Measurements from ENCODE around the gene IL10RB.
"Not testable (repeated sequence)": the region's sequence is repeated elsewhere in the genome, so short reads cannot be mapped to it uniquely, and the experiment has no call there.

DNA sequence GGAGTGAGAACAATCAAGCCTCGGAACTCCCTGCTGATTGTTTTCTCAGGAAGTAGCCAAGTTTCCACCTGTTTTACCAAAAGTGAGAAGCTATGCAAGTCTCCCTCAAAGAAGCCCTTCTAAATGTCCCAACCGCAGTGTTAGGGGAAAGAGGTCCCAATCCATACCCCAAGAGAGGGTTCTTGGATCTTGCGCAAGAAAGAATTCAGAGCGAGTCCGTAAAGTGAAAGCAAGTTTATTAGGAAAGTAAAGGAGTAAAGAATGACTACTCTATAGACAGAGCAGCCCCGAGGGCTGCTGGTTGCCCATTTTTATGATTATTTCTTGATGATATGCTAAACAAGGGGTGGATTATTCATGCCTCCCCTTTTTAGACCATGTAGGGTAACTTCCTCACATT is 12.8 kb upstream of the IL10RB start:
- TF ChIP-seq BHLHE40 (IDR thresholded peaks at IDR 0.05; ENCODE audit: low read depth, low read length); EHMT2 (IDR thresholded peaks at IDR 0.05; ENCODE audit: low read depth); REST (IDR thresholded peaks at IDR 0.05); POLR2A (IDR thresholded peaks at IDR 0.05; ENCODE audit: low read length): not testable (repeated sequence)
- TF ChIP-seq, protein P1, sequence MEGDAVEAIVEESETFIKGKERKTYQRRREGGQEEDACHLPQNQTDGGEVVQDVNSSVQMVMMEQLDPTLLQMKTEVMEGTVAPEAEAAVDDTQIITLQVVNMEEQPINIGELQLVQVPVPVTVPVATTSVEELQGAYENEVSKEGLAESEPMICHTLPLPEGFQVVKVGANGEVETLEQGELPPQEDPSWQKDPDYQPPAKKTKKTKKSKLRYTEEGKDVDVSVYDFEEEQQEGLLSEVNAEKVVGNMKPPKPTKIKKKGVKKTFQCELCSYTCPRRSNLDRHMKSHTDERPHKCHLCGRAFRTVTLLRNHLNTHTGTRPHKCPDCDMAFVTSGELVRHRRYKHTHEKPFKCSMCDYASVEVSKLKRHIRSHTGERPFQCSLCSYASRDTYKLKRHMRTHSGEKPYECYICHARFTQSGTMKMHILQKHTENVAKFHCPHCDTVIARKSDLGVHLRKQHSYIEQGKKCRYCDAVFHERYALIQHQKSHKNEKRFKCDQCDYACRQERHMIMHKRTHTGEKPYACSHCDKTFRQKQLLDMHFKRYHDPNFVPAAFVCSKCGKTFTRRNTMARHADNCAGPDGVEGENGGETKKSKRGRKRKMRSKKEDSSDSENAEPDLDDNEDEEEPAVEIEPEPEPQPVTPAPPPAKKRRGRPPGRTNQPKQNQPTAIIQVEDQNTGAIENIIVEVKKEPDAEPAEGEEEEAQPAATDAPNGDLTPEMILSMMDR (IDR thresholded peaks at IDR 0.05): not testable (repeated sequence)
- TF ChIP-seq, protein P2, sequence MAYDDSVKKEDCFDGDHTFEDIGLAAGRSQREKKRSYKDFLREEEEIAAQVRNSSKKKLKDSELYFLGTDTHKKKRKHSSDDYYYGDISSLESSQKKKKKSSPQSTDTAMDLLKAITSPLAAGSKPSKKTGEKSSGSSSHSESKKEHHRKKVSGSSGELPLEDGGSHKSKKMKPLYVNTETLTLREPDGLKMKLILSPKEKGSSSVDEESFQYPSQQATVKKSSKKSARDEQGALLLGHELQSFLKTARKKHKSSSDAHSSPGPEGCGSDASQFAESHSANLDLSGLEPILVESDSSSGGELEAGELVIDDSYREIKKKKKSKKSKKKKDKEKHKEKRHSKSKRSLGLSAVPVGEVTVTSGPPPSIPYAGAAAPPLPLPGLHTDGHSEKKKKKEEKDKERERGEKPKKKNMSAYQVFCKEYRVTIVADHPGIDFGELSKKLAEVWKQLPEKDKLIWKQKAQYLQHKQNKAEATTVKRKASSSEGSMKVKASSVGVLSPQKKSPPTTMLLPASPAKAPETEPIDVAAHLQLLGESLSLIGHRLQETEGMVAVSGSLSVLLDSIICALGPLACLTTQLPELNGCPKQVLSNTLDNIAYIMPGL (CRISPR knock-in tag; IDR thresholded peaks at IDR 0.05; ENCODE audit: borderline replicate concordance): not testable (repeated sequence)
- TF ChIP-seq, protein P3, sequence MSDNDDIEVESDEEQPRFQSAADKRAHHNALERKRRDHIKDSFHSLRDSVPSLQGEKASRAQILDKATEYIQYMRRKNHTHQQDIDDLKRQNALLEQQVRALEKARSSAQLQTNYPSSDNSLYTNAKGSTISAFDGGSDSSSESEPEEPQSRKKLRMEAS (IDR thresholded peaks at IDR 0.05): not testable (repeated sequence)

Measured in A549 (cell line).